Memory B cell (primary cell): Measurements from ENCODE around the gene DAB2IP.

Source experiments
- ATAC-seq: fragments of 150-1000 bp; cut with Tn5 transposase; 2 replicates; pipeline ENCODE4 v1.10.0; 2021; ENCODE audit warnings: low read depth, mild to moderate bottlenecking, moderate library complexity
- DNase-seq, 2 donors: peaks; one replicate each; pipeline ENCODE4 v3.0.0; 2022; ENCODE audit warnings: low spot score in 2 of 2
- H3K27ac Mint-ChIP-seq: one replicate; pipeline ENCODE4 v1.8.0; 2022; ENCODE audit warnings: mild to moderate bottlenecking, moderate library complexity, mixed read lengths
- H3K27me3 Mint-ChIP-seq: one replicate; pipeline ENCODE4 v1.8.0; 2022; ENCODE audit warnings: mixed read lengths
- H3K36me3 Mint-ChIP-seq: one replicate; pipeline ENCODE4 v1.8.0; 2022; ENCODE audit warnings: mild to moderate bottlenecking, mixed read lengths
- H3K4me1 Mint-ChIP-seq: one replicate; pipeline ENCODE4 v1.8.0; 2022; ENCODE audit warnings: mixed read lengths
- H3K4me3 Mint-ChIP-seq: one replicate; pipeline ENCODE4 v1.8.0; 2022; ENCODE audit warnings: mild to moderate bottlenecking, moderate library complexity, mixed read lengths
- H3K9me3 Mint-ChIP-seq: one replicate; pipeline ENCODE4 v1.8.0; 2022; ENCODE audit warnings: mixed read lengths

Gene DAB2IP

DNA sequence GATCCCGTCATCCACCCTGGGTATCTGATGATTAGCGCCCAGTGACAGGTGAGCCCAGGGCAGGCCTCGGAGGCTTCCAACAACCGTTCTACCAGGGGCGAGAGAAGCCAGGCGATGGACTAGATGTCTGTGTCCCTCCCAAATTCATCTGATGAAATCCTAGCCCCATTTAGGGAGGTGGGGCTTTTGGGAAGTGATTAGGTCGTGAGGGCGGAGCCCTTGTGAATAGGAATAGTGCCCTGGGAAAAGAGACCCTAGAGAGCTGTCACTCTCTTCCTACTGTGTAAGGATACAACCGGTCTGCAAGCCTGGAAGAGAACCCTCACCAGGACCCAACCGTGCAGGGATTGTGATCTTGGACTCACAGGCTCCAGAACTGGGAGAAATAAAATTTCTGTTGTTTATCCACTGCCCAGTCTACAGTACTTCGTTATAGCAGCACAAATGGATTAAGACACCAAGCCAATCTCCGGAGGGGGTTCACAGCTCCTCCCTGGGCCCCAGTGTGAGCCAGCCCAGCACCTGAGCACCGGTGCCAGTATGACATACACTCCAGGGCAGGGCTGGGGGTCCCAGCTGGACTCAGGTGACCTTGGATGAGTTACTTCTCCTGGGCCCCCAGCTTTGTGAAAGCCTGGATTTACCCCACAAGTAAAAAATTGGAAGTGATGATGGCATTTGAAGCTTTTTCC lies 162.2 kb downstream of the DAB2IP start:
- Mint-ChIP-seq H3K4me3 (no peak overlapping the region), H3K4me1 (no peaks in the 10 kb centered on the region), H3K36me3 (no peaks in the 10 kb centered on the region), H3K27ac (no peak overlapping the region), H3K27me3 (peaks cover 2% of the 10 kb centered on the region), H3K9me3 (no peaks in the 10 kb centered on the region)
- ATAC-seq: no peak
- DNase-seq: no peak

GRCh38 chr9:121814594-121814993 lies 163.2 kb downstream of the DAB2IP start:
- H3K36me3 Mint-ChIP-seq: no peaks in the 10 kb centered on the region
- peaks cover 4% of the 10 kb centered on the region for H3K27me3 Mint-ChIP-seq
- no peak overlapping the region for H3K27ac Mint-ChIP-seq
- ATAC-seq (no peak), DNase-seq (no peak)
- no peak overlapping the region for H3K4me3 Mint-ChIP-seq
- H3K9me3 Mint-ChIP-seq: no peaks in the 10 kb centered on the region
- peaks cover 4% of the 10 kb centered on the region for H3K4me1 Mint-ChIP-seq

- H3K4me1 Mint-ChIP-seq: peaks cover 7% of the 10 kb centered on the region
- H3K4me3 Mint-ChIP-seq: no peak overlapping the region
- ATAC-seq (no peak), DNase-seq (no peak)
- H3K27me3 Mint-ChIP-seq: peaks cover 4% of the 10 kb centered on the region
- H3K27ac Mint-ChIP-seq: no peak overlapping the region
- H3K36me3 Mint-ChIP-seq: no peaks in the 10 kb centered on the region
- no peaks in the 10 kb centered on the region for H3K9me3 Mint-ChIP-seq
Measured at GRCh38 chr9:121815084-121815483, 163.7 kb downstream of the DAB2IP start.

DNA sequence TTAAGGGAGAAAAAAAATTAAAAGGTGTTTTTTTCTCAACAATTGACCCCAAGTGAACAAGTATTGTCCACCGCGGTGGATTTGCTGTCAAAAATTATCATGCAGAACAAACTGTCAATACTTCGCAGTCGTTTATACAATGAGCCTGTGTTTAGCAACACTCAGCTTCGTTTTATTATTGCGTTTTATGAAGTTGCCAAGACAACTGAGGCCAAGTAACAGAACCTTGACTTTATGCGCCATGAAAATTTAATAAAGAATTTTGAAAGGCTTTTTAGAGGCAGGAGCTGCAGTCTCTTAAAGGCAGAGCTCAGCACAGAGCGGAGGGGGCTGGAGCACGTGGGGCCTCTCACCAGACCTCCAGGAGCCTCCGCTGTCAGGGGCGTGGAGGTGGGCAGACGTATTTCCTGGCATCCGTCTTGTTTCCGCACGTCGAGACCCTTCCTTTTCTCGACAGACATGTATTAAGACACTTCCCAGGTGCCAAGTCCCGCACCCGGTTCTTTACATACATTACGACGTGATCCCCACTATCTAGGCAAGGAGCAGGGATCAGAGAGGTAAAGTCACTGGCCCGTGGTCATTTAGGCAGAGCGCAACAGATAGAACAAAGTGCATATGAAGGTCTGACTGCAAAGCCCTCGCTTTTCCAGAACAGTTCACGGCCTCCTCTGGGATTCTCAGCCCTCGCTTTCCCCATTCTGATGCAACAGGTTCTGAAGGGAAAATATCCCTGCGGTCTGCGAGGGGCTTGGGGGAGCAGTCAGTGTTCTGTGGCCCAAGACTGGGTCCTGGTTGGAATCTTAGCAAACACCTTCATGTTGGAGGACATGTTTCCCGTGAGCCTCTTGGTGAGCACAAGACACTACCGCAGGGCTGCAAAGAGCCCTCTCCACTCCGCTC lies 164.4 kb downstream of the DAB2IP start:
- H3K9me3 Mint-ChIP-seq: no peaks in the 10 kb centered on the region
- ATAC-seq: no peak
- no peak overlapping the region for H3K27ac Mint-ChIP-seq
- DNase-seq: no peak
- H3K36me3 Mint-ChIP-seq: no peaks in the 10 kb centered on the region
- peaks cover 7% of the 10 kb centered on the region for H3K4me1 Mint-ChIP-seq
- H3K4me3 Mint-ChIP-seq: no peak overlapping the region
- peaks cover 4% of the 10 kb centered on the region for H3K27me3 Mint-ChIP-seq

- H3K4me3 Mint-ChIP-seq: no peak overlapping the region
- H3K27me3 Mint-ChIP-seq: peaks cover 4% of the 10 kb centered on the region
- H3K9me3 Mint-ChIP-seq: no peaks in the 10 kb centered on the region
- peaks cover 7% of the 10 kb centered on the region for H3K4me1 Mint-ChIP-seq
- no peak for ATAC-seq
- no peaks in the 10 kb centered on the region for H3K36me3 Mint-ChIP-seq
- no peak overlapping the region for H3K27ac Mint-ChIP-seq
- DNase-seq: no peak
Measured at GRCh38 chr9:121816449-121816817, 165.0 kb downstream of the DAB2IP start.

- Mint-ChIP-seq H3K4me3 (no peak overlapping the region), H3K9me3 (no peaks in the 10 kb centered on the region)
- DNase-seq: no peak
Measured at GRCh38 chr9:121816845-121817450, 165.5 kb downstream of the DAB2IP start.

DNA sequence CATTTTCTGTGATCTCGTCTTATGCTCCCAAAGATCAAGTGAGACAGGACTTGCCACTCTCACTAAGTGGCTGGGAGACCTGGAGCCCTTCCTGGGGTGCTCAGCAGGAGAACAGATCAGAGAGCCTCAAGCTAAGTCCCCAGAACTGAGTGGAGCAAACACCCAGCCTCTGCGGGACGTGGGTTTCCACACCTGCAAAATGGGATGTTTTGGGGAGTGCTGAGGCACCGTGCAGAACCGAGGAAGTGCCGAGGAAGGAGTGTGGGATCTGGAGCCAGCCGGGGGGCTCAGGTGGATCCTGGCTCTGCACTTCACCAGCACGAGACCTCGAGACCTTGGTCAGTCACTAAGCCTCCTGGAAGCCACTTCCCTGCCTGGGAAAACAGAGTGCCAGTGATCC lies 166.0 kb downstream of the DAB2IP start:
- Mint-ChIP-seq H3K27ac (no peak overlapping the region), H3K27me3 (peaks cover 4% of the 10 kb centered on the region), H3K36me3 (peaks cover 2% of the 10 kb centered on the region)

More at GRCh38 chr9:121816845-121817450, 165.5 kb downstream of the DAB2IP start:
- no peak for ATAC-seq
- Mint-ChIP-seq H3K36me3 (peaks cover 2% of the 10 kb centered on the region), H3K27me3 (peaks cover 4% of the 10 kb centered on the region), H3K27ac (no peak overlapping the region), H3K4me1 (peaks cover 7% of the 10 kb centered on the region)

DNA sequence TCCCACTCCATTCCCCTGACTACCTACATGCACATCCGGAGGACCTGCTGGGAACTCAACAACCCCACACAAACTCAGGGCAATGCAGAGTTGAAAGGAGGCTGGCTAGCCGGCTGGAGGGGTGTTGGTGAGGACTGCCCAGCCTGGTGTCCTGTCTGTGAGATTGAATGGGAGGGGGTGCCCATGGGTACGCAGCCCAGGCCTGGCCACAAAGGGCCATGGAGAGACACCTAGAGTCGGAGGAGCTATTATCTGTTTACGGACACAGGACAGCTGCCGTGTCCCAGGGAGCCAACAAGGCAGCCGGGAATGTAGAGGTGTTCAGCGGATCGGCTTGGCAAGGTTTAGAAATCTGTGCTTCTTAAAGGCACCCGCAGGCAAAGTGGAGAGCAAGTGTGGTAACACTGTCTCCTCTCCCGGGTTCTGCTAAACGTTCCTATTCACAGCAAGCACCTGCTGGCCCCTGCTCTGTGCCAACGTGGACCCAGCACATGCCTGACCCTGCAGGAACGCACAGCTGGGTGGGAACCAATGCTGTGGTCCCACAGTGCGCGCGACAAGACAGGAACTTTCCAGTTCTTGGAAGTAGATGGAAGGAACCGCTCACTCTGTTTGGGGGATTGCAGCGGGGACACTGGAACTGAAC lies 166.7 kb downstream of the DAB2IP start:
- H3K4me1 Mint-ChIP-seq: peaks cover 7% of the 10 kb centered on the region
- no peak overlapping the region for H3K4me3 Mint-ChIP-seq
- H3K9me3 Mint-ChIP-seq: no peaks in the 10 kb centered on the region
- DNase-seq (no peak), ATAC-seq (no peak)
- H3K27me3 Mint-ChIP-seq: peaks cover 4% of the 10 kb centered on the region
- H3K36me3 Mint-ChIP-seq: peaks cover 2% of the 10 kb centered on the region
- H3K27ac Mint-ChIP-seq: no peak overlapping the region

More for the DNA sequence above, 166.0 kb downstream of the DAB2IP start:
- no peaks in the 10 kb centered on the region for H3K9me3 Mint-ChIP-seq
- no peak for ATAC-seq
- H3K4me3 Mint-ChIP-seq: no peak overlapping the region
- DNase-seq: no peak
- peaks cover 7% of the 10 kb centered on the region for H3K4me1 Mint-ChIP-seq

DNA sequence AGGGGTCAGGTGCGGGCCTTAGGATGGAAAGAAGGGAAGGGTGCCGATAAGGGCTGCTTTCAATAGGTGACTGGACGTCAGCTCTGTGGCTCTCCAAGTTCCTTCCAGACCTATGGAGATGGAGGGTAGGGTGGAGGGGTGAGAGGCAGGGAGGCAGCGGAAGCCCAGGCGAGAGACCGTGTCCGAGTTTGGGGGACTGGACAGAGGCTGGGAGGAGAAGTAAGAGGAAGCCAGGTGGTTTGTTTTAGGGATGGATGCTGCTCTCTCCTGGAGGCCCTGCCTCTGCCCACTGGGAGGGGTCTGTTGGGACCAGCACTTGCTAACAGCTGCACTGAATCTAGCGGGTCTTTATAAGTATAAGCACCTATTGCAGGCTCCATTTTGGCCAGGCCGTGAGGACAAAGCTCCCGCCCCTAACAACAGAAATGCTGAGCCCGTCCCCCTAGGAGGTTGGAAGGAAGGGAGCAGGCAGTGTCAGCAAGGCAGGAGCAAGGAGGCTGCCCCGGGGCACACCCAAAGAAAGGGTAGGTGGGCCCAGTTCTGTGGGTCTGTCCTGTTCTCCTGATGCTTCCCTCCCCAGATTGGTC lies 167.5 kb downstream of the DAB2IP start:
- Mint-ChIP-seq H3K27ac (no peak overlapping the region), H3K4me1 (peaks cover 7% of the 10 kb centered on the region)

DNA sequence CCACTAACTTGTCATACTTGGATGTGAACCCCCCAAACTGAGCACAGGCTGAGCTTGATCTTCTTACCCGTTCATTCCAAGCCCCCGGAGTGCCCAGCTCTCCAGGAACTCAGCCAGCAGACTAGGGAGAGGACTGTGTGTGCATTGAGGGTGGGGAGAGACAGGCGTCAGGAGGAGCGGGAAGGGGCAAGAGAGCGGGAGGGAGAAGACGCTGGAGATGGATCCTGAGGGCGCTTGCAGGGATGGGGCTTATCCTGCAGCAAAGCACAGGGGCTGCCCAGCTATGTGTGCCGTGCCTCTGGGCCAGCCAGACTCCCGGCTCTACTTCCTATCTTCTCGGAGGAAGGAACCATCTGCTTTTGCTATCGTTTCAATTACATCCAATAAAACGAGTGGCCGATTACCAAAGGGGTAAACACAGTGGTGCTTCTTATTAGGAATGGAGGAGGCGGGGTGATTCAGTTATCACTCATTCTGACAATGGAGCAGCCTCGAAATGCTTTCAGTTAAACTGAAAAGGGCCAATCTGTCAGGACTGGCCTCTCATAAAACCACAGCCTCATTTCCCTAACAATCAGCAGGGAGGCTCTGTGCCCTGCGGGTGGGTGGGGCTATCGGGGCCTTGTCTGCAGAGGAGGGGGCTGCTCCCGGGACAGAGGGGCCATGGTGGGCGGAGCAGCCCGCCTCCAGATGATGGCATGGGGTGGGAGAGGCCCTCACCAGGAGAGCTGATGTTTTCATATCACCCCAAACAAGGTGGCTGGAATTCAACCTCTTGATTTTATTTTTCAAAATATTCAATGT lies 168.2 kb downstream of the DAB2IP start:
- H3K9me3 Mint-ChIP-seq: no peaks in the 10 kb centered on the region
- H3K4me1 Mint-ChIP-seq: peaks cover 7% of the 10 kb centered on the region
- H3K36me3 Mint-ChIP-seq: peaks cover 2% of the 10 kb centered on the region
- no peak overlapping the region for H3K4me3 Mint-ChIP-seq
- peaks cover 4% of the 10 kb centered on the region for H3K27me3 Mint-ChIP-seq
- ATAC-seq (no peak), DNase-seq (no peak)
- H3K27ac Mint-ChIP-seq: no peak overlapping the region

More for the DNA sequence above, 167.5 kb downstream of the DAB2IP start:
- ATAC-seq (no peak), DNase-seq (no peak)
- Mint-ChIP-seq H3K4me3 (no peak overlapping the region), H3K27me3 (peaks cover 4% of the 10 kb centered on the region), H3K36me3 (peaks cover 2% of the 10 kb centered on the region), H3K9me3 (no peaks in the 10 kb centered on the region)

DNA sequence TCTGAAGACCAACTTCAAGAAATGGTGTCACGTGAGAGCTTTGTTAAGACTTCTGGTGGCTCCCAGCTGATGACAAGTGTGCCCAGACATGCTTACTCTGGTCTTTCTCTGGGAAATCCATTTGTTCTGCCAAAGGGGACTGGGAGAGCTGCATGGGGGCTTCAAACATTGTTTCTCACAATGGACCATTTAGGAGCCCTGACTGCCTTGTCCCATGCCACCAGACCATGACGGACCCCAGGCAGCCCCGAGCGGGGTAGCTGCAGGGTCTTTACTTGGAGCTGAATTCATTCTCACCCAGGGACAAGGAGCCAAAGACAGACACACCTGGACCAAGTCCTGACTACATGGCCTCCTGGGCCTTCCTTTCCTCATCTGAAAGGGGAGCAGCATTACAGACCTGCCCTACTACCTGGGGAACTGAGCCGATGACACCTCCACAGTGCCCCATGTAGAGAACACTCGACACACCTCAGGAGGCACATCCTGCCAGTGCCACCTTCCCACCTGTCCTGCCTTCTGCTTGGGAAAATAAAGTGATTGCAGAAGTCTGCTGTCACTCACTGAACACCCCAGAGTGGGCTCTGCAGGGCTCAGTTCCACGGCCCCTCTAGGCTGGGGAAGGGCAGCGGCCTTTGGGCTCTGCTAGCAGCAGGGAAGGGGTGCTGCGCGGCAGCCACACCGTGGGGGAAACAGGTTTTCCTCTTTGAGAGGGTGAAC lies 169.0 kb downstream of the DAB2IP start:
- no peaks in the 10 kb centered on the region for H3K9me3 Mint-ChIP-seq
- H3K36me3 Mint-ChIP-seq: peaks cover 2% of the 10 kb centered on the region
- ATAC-seq: no peak
- H3K27me3 Mint-ChIP-seq: peaks cover 4% of the 10 kb centered on the region
- DNase-seq: no peak
- peaks cover 7% of the 10 kb centered on the region for H3K4me1 Mint-ChIP-seq
- no peak overlapping the region for H3K4me3 Mint-ChIP-seq
- no peak overlapping the region for H3K27ac Mint-ChIP-seq

DNA sequence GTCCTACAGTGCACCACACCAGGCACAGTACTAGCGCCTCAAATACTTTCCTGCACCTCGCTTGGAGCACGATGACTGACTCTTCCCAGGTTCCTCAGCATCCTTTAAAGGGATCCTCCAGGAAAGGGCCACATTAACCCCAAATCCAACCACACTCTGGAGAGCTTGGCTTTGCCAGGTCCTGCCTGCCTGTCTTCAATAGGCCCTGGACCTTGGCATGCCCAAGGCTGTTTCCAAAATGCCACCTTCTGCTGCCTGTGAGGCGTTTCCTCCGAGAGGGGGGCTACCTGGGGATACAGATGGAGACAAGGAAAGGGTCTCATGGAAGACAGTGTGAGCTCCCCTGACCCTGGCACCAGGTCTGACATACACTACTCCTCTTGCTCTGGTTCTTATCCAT lies 169.9 kb downstream of the DAB2IP start:
- Mint-ChIP-seq H3K27ac (no peak overlapping the region), H3K36me3 (peaks cover 2% of the 10 kb centered on the region), H3K9me3 (no peaks in the 10 kb centered on the region), H3K4me1 (peaks cover 7% of the 10 kb centered on the region), H3K4me3 (no peak overlapping the region), H3K27me3 (peaks cover 4% of the 10 kb centered on the region)
- DNase-seq (no peak), ATAC-seq (no peak)
